ENCODE results near the gene MYH9.

- TF ChIP-seq CTCF (IDR thresholded peaks at IDR 0.05) (no peak), EP300 (IDR thresholded peaks at IDR 0.05) (no peak), POLR2A (IDR thresholded peaks at IDR 0.05) (no peak)
Observed at GRCh38 chr22:36300396-36301212, 87.2 kb downstream of the MYH9 start.
